ENCODE data around the gene RIN1.

The RIN1 gene

GRCh38 chr11:66365166-66365565, 28.9 kb upstream of the RIN1 start:
- no peak for DNase-seq (ENCODE audit: low read depth)
- no peak overlapping the region for H3K4me3 ChIP-seq (ENCODE audit: low read depth, low read length)
- no peak for TF ChIP-seq CTCF (IDR thresholded peaks at IDR 0.05; ENCODE audit: low read depth, low read length)
- no peak for TF ChIP-seq MYC (IDR thresholded peaks at IDR 0.05; ENCODE audit: low read depth, low read length)
- no peak for TF ChIP-seq POLR2A (IDR thresholded peaks at IDR 0.05; ENCODE audit: extremely low read depth, insufficient read length)

- TF ChIP-seq POLR2A (IDR thresholded peaks at IDR 0.05; ENCODE audit: extremely low read depth, insufficient read length) (peak; percentile 37), MYC (IDR thresholded peaks at IDR 0.05; ENCODE audit: low read depth, low read length) (no peak), CTCF (IDR thresholded peaks at IDR 0.05; ENCODE audit: low read depth, low read length) (peak; percentile 96), MAX (IDR thresholded peaks at IDR 0.05; ENCODE audit: low read depth, low read length) (peak; percentile 24; the same call in 1 of the 2 replicates)
- peak; percentile 77 for DNase-seq (ENCODE audit: low read depth)
- H3K4me3 ChIP-seq (ENCODE audit: low read depth, low read length): no peak overlapping the region
These were observed 27.7 kb upstream of the RIN1 start for GRCh38 chr11:66363805-66364535.

- no peak for TF ChIP-seq MYC (IDR thresholded peaks at IDR 0.05; ENCODE audit: low read depth, low read length)
- no peak for TF ChIP-seq MAX (IDR thresholded peaks at IDR 0.05; ENCODE audit: low read depth, low read length)
- TF ChIP-seq POLR2A (IDR thresholded peaks at IDR 0.05; ENCODE audit: extremely low read depth, insufficient read length): no peak
- no peak for TF ChIP-seq CTCF (IDR thresholded peaks at IDR 0.05; ENCODE audit: low read depth, low read length)
- DNase-seq (ENCODE audit: low read depth): no peak
- no peak overlapping the region for H3K4me3 ChIP-seq (ENCODE audit: low read depth, low read length)
These were observed 27.0 kb upstream of the RIN1 start for GRCh38 chr11:66363187-66363601.

GRCh38 chr11:66362481-66363147, 26.4 kb upstream of the RIN1 start:
- DNase-seq (ENCODE audit: low read depth): peak; percentile 16
- TF ChIP-seq POLR2A (IDR thresholded peaks at IDR 0.05; ENCODE audit: extremely low read depth, insufficient read length): no peak
- TF ChIP-seq MAX (IDR thresholded peaks at IDR 0.05; ENCODE audit: low read depth, low read length): no peak
- no peak for TF ChIP-seq MYC (IDR thresholded peaks at IDR 0.05; ENCODE audit: low read depth, low read length)
- no peak for TF ChIP-seq CTCF (IDR thresholded peaks at IDR 0.05; ENCODE audit: low read depth, low read length)
- H3K4me3 ChIP-seq (ENCODE audit: low read depth, low read length): no peak overlapping the region

- TF ChIP-seq CTCF (IDR thresholded peaks at IDR 0.05; ENCODE audit: low read depth, low read length) (no peak), POLR2A (IDR thresholded peaks at IDR 0.05; ENCODE audit: extremely low read depth, insufficient read length) (no peak), MYC (IDR thresholded peaks at IDR 0.05; ENCODE audit: low read depth, low read length) (no peak), MAX (IDR thresholded peaks at IDR 0.05; ENCODE audit: low read depth, low read length) (no peak)
- peak; percentile 43 for DNase-seq (ENCODE audit: low read depth)
- H3K4me3 ChIP-seq (ENCODE audit: low read depth, low read length): no peak overlapping the region
These were observed 25.3 kb upstream of the RIN1 start for GRCh38 chr11:66361502-66361941.

All from NB4 (cell line).